ENCODE results near the gene DTNA.
"Not testable (repeated sequence)": the region's sequence is repeated elsewhere in the genome, so short reads cannot be mapped to it uniquely, and the experiment has no call there.

The DTNA gene

GRCh38 chr18:34718610-34719009, 8.5 kb downstream of the DTNA start:
- Histone ChIP-seq H3K4me1 (ENCODE audit: insufficient read depth, low read length, severe bottlenecking) (no peaks in the 10 kb centered on the region), H4K20me1 (ENCODE audit: insufficient read depth, low read length) (no peaks in the 10 kb centered on the region), H3K27me3 (ENCODE audit: insufficient read depth, low read length) (no peaks in the 10 kb centered on the region), H3K9me3 (ENCODE audit: low read length) (no peaks in the 10 kb centered on the region), H3K9me2 (ENCODE audit: low read depth, low read length) (no peaks in the 10 kb centered on the region), H3K4me3 (ENCODE audit: low read depth, low read length, poor library complexity, severe bottlenecking) (no peak overlapping the region), H3K36me3 (ENCODE audit: insufficient read depth, low read length) (no peaks in the 10 kb centered on the region), H3K4me2 (ENCODE audit: low read length) (no peak overlapping the region), H3K79me2 (ENCODE audit: insufficient read depth, low read length) (no peaks in the 10 kb centered on the region), H3F3A (ENCODE audit: insufficient read depth, low read length) (no peaks in the 10 kb centered on the region), H3K27ac (ENCODE audit: low read depth, low read length, poor library complexity, severe bottlenecking) (no peak overlapping the region), H3K9ac (ENCODE audit: low read length) (no peak overlapping the region), H2AFZ (ENCODE audit: low read length) (no peak overlapping the region)
- no peak for TF ChIP-seq EZH2 (IDR thresholded peaks at IDR 0.05; ENCODE audit: borderline replicate concordance, low read length)
- TF ChIP-seq, protein P1, sequence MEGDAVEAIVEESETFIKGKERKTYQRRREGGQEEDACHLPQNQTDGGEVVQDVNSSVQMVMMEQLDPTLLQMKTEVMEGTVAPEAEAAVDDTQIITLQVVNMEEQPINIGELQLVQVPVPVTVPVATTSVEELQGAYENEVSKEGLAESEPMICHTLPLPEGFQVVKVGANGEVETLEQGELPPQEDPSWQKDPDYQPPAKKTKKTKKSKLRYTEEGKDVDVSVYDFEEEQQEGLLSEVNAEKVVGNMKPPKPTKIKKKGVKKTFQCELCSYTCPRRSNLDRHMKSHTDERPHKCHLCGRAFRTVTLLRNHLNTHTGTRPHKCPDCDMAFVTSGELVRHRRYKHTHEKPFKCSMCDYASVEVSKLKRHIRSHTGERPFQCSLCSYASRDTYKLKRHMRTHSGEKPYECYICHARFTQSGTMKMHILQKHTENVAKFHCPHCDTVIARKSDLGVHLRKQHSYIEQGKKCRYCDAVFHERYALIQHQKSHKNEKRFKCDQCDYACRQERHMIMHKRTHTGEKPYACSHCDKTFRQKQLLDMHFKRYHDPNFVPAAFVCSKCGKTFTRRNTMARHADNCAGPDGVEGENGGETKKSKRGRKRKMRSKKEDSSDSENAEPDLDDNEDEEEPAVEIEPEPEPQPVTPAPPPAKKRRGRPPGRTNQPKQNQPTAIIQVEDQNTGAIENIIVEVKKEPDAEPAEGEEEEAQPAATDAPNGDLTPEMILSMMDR (IDR thresholded peaks at IDR 0.05; ENCODE audit: low read length): no peak

- no peaks in the 10 kb centered on the region for H3K9me2 ChIP-seq (ENCODE audit: low read depth, low read length)
- H3K4me3 ChIP-seq (ENCODE audit: low read depth, low read length, poor library complexity, severe bottlenecking): no peak overlapping the region
- TF ChIP-seq, protein P1 (IDR thresholded peaks at IDR 0.05; ENCODE audit: low read length): no peak
- TF ChIP-seq EZH2 (IDR thresholded peaks at IDR 0.05; ENCODE audit: borderline replicate concordance, low read length): no peak
- no peaks in the 10 kb centered on the region for H4K20me1 ChIP-seq (ENCODE audit: insufficient read depth, low read length)
- no peaks in the 10 kb centered on the region for H3K4me1 ChIP-seq (ENCODE audit: insufficient read depth, low read length, severe bottlenecking)
- H3K36me3 ChIP-seq (ENCODE audit: insufficient read depth, low read length): no peaks in the 10 kb centered on the region
- no peaks in the 10 kb centered on the region for H3K79me2 ChIP-seq (ENCODE audit: insufficient read depth, low read length)
- H3K27me3 ChIP-seq (ENCODE audit: insufficient read depth, low read length): no peaks in the 10 kb centered on the region
- H3K9ac ChIP-seq (ENCODE audit: low read length): no peak overlapping the region
- no peaks in the 10 kb centered on the region for H3F3A ChIP-seq (ENCODE audit: insufficient read depth, low read length)
- no peak overlapping the region for H2AFZ ChIP-seq (ENCODE audit: low read length)
- H3K4me2 ChIP-seq (ENCODE audit: low read length): no peak overlapping the region
- H3K27ac ChIP-seq (ENCODE audit: low read depth, low read length, poor library complexity, severe bottlenecking): no peak overlapping the region
- no peaks in the 10 kb centered on the region for H3K9me3 ChIP-seq (ENCODE audit: low read length)
These were observed 10.1 kb downstream of the DTNA start for GRCh38 chr18:34720220-34720619.

- no peaks in the 10 kb centered on the region for H3K36me3 ChIP-seq (ENCODE audit: insufficient read depth, low read length)
- no peaks in the 10 kb centered on the region for H3F3A ChIP-seq (ENCODE audit: insufficient read depth, low read length)
- no peaks in the 10 kb centered on the region for H3K79me2 ChIP-seq (ENCODE audit: insufficient read depth, low read length)
- H3K4me2 ChIP-seq (ENCODE audit: low read length): no peak overlapping the region
- TF ChIP-seq EZH2 (IDR thresholded peaks at IDR 0.05; ENCODE audit: borderline replicate concordance, low read length): no peak
- TF ChIP-seq, protein P1 (IDR thresholded peaks at IDR 0.05; ENCODE audit: low read length): no peak
- no peaks in the 10 kb centered on the region for H3K9me3 ChIP-seq (ENCODE audit: low read length)
- no peak overlapping the region for H3K27ac ChIP-seq (ENCODE audit: low read depth, low read length, poor library complexity, severe bottlenecking)
- H3K4me1 ChIP-seq (ENCODE audit: insufficient read depth, low read length, severe bottlenecking): no peaks in the 10 kb centered on the region
- H3K4me3 ChIP-seq (ENCODE audit: low read depth, low read length, poor library complexity, severe bottlenecking): no peak overlapping the region
- H3K9ac ChIP-seq (ENCODE audit: low read length): no peak overlapping the region
- no peaks in the 10 kb centered on the region for H3K27me3 ChIP-seq (ENCODE audit: insufficient read depth, low read length)
- H3K9me2 ChIP-seq (ENCODE audit: low read depth, low read length): no peaks in the 10 kb centered on the region
- no peak overlapping the region for H2AFZ ChIP-seq (ENCODE audit: low read length)
- no peaks in the 10 kb centered on the region for H4K20me1 ChIP-seq (ENCODE audit: insufficient read depth, low read length)
These were observed 13.0 kb downstream of the DTNA start for GRCh38 chr18:34723143-34723542.

GRCh38 chr18:34725737-34726136, 15.6 kb downstream of the DTNA start:
- H3K9ac ChIP-seq (ENCODE audit: low read length); H3K36me3 ChIP-seq (ENCODE audit: insufficient read depth, low read length); H2AFZ ChIP-seq (ENCODE audit: low read length); H3K79me2 ChIP-seq (ENCODE audit: insufficient read depth, low read length); H3K27me3 ChIP-seq (ENCODE audit: insufficient read depth, low read length); H3K9me2 ChIP-seq (ENCODE audit: low read depth, low read length); H3K4me1 ChIP-seq (ENCODE audit: insufficient read depth, low read length, severe bottlenecking); H3F3A ChIP-seq (ENCODE audit: insufficient read depth, low read length); H3K4me2 ChIP-seq (ENCODE audit: low read length); H4K20me1 ChIP-seq (ENCODE audit: insufficient read depth, low read length); H3K27ac ChIP-seq (ENCODE audit: low read depth, low read length, poor library complexity, severe bottlenecking); H3K9me3 ChIP-seq (ENCODE audit: low read length); H3K4me3 ChIP-seq (ENCODE audit: low read depth, low read length, poor library complexity, severe bottlenecking): not testable (repeated sequence)

Data from OCI-LY1 (cell line).